ENCODE results near the gene ARID1B.

The ARID1B gene

DNA sequence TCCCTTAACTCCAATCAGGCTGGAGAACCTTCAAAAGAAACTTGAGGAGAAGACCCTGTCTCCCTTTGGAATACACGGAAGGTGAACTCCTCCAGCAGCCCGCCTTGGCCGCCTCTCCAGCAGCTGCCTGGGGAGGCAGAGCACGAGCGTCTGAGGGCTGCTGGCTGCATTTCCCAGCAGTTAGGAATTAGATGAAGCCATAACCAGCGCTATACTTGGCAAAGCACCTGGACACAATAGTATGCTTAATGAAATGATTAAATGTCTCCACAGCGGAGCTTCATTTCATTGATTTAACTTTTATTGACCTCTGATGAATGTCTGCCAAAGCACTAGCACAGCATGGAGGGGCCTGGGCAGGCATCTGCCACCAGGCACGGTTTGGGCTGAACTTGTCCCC is 472.6 kb downstream of the ARID1B start:
- TF ChIP-seq, protein P1, sequence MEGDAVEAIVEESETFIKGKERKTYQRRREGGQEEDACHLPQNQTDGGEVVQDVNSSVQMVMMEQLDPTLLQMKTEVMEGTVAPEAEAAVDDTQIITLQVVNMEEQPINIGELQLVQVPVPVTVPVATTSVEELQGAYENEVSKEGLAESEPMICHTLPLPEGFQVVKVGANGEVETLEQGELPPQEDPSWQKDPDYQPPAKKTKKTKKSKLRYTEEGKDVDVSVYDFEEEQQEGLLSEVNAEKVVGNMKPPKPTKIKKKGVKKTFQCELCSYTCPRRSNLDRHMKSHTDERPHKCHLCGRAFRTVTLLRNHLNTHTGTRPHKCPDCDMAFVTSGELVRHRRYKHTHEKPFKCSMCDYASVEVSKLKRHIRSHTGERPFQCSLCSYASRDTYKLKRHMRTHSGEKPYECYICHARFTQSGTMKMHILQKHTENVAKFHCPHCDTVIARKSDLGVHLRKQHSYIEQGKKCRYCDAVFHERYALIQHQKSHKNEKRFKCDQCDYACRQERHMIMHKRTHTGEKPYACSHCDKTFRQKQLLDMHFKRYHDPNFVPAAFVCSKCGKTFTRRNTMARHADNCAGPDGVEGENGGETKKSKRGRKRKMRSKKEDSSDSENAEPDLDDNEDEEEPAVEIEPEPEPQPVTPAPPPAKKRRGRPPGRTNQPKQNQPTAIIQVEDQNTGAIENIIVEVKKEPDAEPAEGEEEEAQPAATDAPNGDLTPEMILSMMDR (IDR thresholded peaks at IDR 0.05; ENCODE audit: borderline replicate concordance, extremely low read depth, low read length, poor library complexity, severe bottlenecking) = no peak
- TF ChIP-seq EZH2 (IDR thresholded peaks at IDR 0.05; ENCODE audit: borderline replicate concordance, low read depth, low read length, severe bottlenecking) = no peak
- no peak overlapping the region for H3K4me3 ChIP-seq (ENCODE audit: low read depth in 1 of 2, low read length in 2 of 2)
- no peak for ATAC-seq (ENCODE audit: insufficient read depth, low read depth)
- H3K4me2 ChIP-seq (ENCODE audit: insufficient read depth, low read length) = no peak overlapping the region
- no peak overlapping the region for H3K27ac ChIP-seq (ENCODE audit: low read length)
- H3K36me3 ChIP-seq (ENCODE audit: insufficient read depth, low read length) = no peaks in the 10 kb centered on the region
- no peaks in the 10 kb centered on the region for H3K4me1 ChIP-seq (ENCODE audit: insufficient read depth, low read length)
- H4K20me1 ChIP-seq (ENCODE audit: insufficient read depth, low read length) = peaks cover under 1% of the 10 kb centered on the region; the same call in 1 of the 2 replicates
- peaks cover 5% of the 10 kb centered on the region for H3K27me3 ChIP-seq (ENCODE audit: insufficient read depth, low read length, poor library complexity)
- peaks cover 4% of the 10 kb centered on the region for H3K9me3 ChIP-seq (ENCODE audit: insufficient read depth, low read length, severe bottlenecking)
- DNase-seq = no peak
- H2AFZ ChIP-seq (ENCODE audit: low read depth, low read length) = no peak overlapping the region
- no peaks in the 10 kb centered on the region for H3K79me2 ChIP-seq (ENCODE audit: insufficient read depth, low read length)
- no peak overlapping the region for H3K9ac ChIP-seq (ENCODE audit: low read depth, low read length)

DNA sequence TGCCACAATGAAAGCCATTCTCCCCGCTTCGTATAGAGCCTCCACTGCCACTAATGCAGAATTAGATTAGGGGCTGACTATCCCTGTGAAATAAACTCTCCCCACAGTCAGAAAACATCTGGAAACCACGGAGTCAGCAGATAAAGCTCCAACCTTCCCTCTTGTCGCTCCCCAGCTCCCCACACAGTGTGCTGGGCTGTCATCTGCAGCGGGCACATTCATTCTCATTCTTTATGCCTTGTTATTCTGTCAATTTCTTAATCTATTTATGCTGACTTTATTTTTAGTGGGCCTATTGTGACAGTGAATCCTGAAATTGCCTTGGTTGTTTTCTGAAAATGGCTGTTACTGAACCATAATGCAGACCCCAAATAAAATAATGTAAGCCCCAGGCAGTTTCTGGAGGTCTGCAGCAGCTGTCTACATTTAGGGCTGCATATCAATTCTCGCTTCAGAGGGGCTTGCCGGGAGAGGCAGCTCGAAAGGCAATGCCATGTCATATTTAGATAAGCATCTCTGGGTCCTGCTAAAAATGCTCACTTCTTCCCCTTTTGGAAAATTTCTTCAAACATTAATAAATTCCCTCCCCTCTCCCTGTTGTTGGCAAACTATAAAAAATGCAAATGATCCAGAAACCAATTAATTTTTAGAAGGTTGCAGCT is 474.5 kb downstream of the ARID1B start:
- peaks cover 2% of the 10 kb centered on the region; the same call in 1 of the 2 replicates for H4K20me1 ChIP-seq (ENCODE audit: insufficient read depth, low read length)
- no peak overlapping the region for H3K27ac ChIP-seq (ENCODE audit: low read length)
- no peak overlapping the region for H3K9ac ChIP-seq (ENCODE audit: low read depth, low read length)
- no peaks in the 10 kb centered on the region for H3K4me1 ChIP-seq (ENCODE audit: insufficient read depth, low read length)
- no peaks in the 10 kb centered on the region for H3K79me2 ChIP-seq (ENCODE audit: insufficient read depth, low read length)
- H3K4me2 ChIP-seq (ENCODE audit: insufficient read depth, low read length) = no peak overlapping the region
- ATAC-seq (ENCODE audit: insufficient read depth, low read depth) (no peak), DNase-seq (no peak)
- no peak overlapping the region for H2AFZ ChIP-seq (ENCODE audit: low read depth, low read length)
- H3K36me3 ChIP-seq (ENCODE audit: insufficient read depth, low read length) = no peaks in the 10 kb centered on the region
- TF ChIP-seq, protein P1 (IDR thresholded peaks at IDR 0.05; ENCODE audit: borderline replicate concordance, extremely low read depth, low read length, poor library complexity, severe bottlenecking) = no peak
- no peak for TF ChIP-seq EZH2 (IDR thresholded peaks at IDR 0.05; ENCODE audit: borderline replicate concordance, low read depth, low read length, severe bottlenecking)
- no peak overlapping the region for H3K4me3 ChIP-seq (ENCODE audit: low read depth in 1 of 2, low read length in 2 of 2)
- H3K27me3 ChIP-seq (ENCODE audit: insufficient read depth, low read length, poor library complexity) = peaks cover 13% of the 10 kb centered on the region
- peaks cover 4% of the 10 kb centered on the region for H3K9me3 ChIP-seq (ENCODE audit: insufficient read depth, low read length, severe bottlenecking)

DNA sequence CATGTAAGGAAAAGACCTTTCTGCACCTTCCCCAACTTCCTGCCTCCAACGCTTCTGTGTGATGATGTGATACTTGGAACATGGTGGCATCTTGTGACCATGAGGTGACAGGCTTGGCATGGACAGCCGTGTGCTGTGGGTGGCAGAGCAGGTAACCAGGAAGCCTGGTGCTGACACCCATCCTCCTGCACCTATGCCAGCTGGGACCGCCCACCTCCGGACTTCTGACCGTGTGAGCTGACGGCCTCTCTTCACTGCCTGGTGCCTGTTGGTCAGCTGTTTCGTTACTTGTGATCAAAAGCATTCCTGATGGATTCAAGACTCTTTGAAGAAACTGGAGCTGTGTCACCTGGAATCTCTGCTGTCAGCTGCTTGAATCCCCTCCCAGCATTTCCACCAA is 475.8 kb downstream of the ARID1B start:
- TF ChIP-seq, protein P1 (IDR thresholded peaks at IDR 0.05; ENCODE audit: borderline replicate concordance, extremely low read depth, low read length, poor library complexity, severe bottlenecking) = no peak
- no peak for TF ChIP-seq EZH2 (IDR thresholded peaks at IDR 0.05; ENCODE audit: borderline replicate concordance, low read depth, low read length, severe bottlenecking)
- no peak overlapping the region for H3K27ac ChIP-seq (ENCODE audit: low read length)
- H2AFZ ChIP-seq (ENCODE audit: low read depth, low read length) = no peak overlapping the region
- H3K79me2 ChIP-seq (ENCODE audit: insufficient read depth, low read length) = no peaks in the 10 kb centered on the region
- ATAC-seq (ENCODE audit: insufficient read depth, low read depth) (no peak), DNase-seq (no peak)
- no peaks in the 10 kb centered on the region for H3K36me3 ChIP-seq (ENCODE audit: insufficient read depth, low read length)
- H3K9me3 ChIP-seq (ENCODE audit: insufficient read depth, low read length, severe bottlenecking) = peaks cover 2% of the 10 kb centered on the region
- no peak overlapping the region for H3K4me3 ChIP-seq (ENCODE audit: low read depth in 1 of 2, low read length in 2 of 2)
- peaks cover 13% of the 10 kb centered on the region for H3K27me3 ChIP-seq (ENCODE audit: insufficient read depth, low read length, poor library complexity)
- H4K20me1 ChIP-seq (ENCODE audit: insufficient read depth, low read length) = peaks cover 2% of the 10 kb centered on the region; the same call in 1 of the 2 replicates
- no peak overlapping the region for H3K4me2 ChIP-seq (ENCODE audit: insufficient read depth, low read length)
- no peaks in the 10 kb centered on the region for H3K4me1 ChIP-seq (ENCODE audit: insufficient read depth, low read length)
- no peak overlapping the region for H3K9ac ChIP-seq (ENCODE audit: low read depth, low read length)

Measured in DND-41 (cell line).